HT-29 (cell line): Measurements from ENCODE around the gene STARD7. TPM values are rescaled to one million over a fixed set of nuclear protein-coding genes. Genes with fewer than 3 reads are reported as not detected.

Experiments
- DNase-seq: peaks from one replicate; pipeline ENCODE4 v3.0.0-alpha.2; 2015; ENCODE audit warnings: low spot score
- total RNA-seq: library from RNA; depleted of rRNA; stranded (reverse); fragments of >200 nt; shearing (Covaris generic); gene quantifications from 2 replicates; pipeline ENCODE4 v1.2.3, GENCODE V29; 2014; rRNA removed

The STARD7 gene
- total RNA-seq, 1 experiment from 2014 or later, result 133 TPM

- DNase-seq, result no peak
Measured at GRCh38 chr2:96137321-96138178, 71.1 kb downstream of the STARD7 start.

- DNase-seq, result no peak
Measured at GRCh38 chr2:96136129-96136720, 72.4 kb downstream of the STARD7 start.

- no peak for DNase-seq
Measured at GRCh38 chr2:96135621-96136020, 73.0 kb downstream of the STARD7 start.

- DNase-seq, result no peak
Measured at GRCh38 chr2:96135171-96135570, 73.5 kb downstream of the STARD7 start.

Other genes starting within 250 kb of the STARD7 start
- gene ANKRD36C, start 217.0 kb downstream of the STARD7 start, total RNA-seq, result 7.3 and 9.8 TPM in 2 replicates
- not detected in 2 replicates for gene GPAT2, start 173.9 kb downstream of the STARD7 start, total RNA-seq
- gene ADRA2B, start 92.3 kb downstream of the STARD7 start, total RNA-seq, result 0.46 TPM in 1 of 2 replicates, not detected in the other
- 0.18 and 2.5 TPM in 2 replicates for gene ASTL, start 70.3 kb downstream of the STARD7 start, total RNA-seq
- gene DUSP2, start 63.4 kb downstream of the STARD7 start, total RNA-seq, result 73.5 and 75.7 TPM in 2 replicates
- gene TMEM127, start 57.2 kb upstream of the STARD7 start, total RNA-seq, result 26.2 and 33.1 TPM in 2 replicates
- gene CIAO1, start 57.4 kb upstream of the STARD7 start, total RNA-seq, result 169 and 197 TPM in 2 replicates
- 82.2 and 86.3 TPM in 2 replicates for gene SNRNP200, start 96.7 kb upstream of the STARD7 start, total RNA-seq
- not detected in 2 replicates for gene ITPRIPL1, start 116.5 kb upstream of the STARD7 start, total RNA-seq
- 24.5 and 28.6 TPM in 2 replicates for gene NCAPH, start 126.9 kb upstream of the STARD7 start, total RNA-seq